Measurements from ENCODE around the gene MCC. TPM values are rescaled to one million over a fixed set of nuclear protein-coding genes. Genes with fewer than 3 reads are reported as not detected.

MCC gene
- total and polyA plus RNA-seq, 2 donors (not counting 1 experiment from before 2014, with no cell fraction given): 0.09 to 0.32 TPM

GRCh38 chr5:113354055-113354454, 134.2 kb downstream of the MCC start:
- ATAC-seq (ENCODE audit: low read depth): no peak
- POLR2A ChIA-PET: no interaction called here

GRCh38 chr5:113347572-113347971, 140.7 kb downstream of the MCC start:
- Mint-ChIP-seq H3K4me1 (no peaks in the 10 kb centered on the region), H3K4me3 (no peak overlapping the region), H3K27ac (no peak overlapping the region), H3K27me3 (peaks cover 41% of the 10 kb centered on the region), H3K9me3 (ENCODE audit: insufficient read depth) (no peaks in the 10 kb centered on the region)
- Histone ChIP-seq H3K4me2 (replicated peaks; ENCODE audit: low read depth, low read length, poor library complexity, severe bottlenecking) (no peak overlapping the region), H2AFZ (ENCODE audit: insufficient read depth, low read depth, low read length, poor library complexity, severe bottlenecking) (no peak overlapping the region), H3K9ac (ENCODE audit: low read length) (no peak overlapping the region), H4K20me1 (ENCODE audit: control insufficient read depth, insufficient read depth, low read length, poor library complexity, severe bottlenecking) (no peaks in the 10 kb centered on the region), H3K27ac (ENCODE audit: low read length in 2 of 2) (no peak overlapping the region), H3K79me2 (ENCODE audit: control insufficient read depth, insufficient read depth, low read length) (no peaks in the 10 kb centered on the region), H3K4me3 (ENCODE audit: control extremely low read depth in 1 of 5, extremely low read depth in 1 of 5, insufficient read depth in 1 of 5, low read depth in 2 of 5, low read length in 4 of 5) (no peak overlapping the region), H3K4me1 (ENCODE audit: control insufficient read depth in 2 of 2, insufficient read depth in 2 of 2, low read length in 2 of 2) (no peaks in the 10 kb centered on the region), H3K36me3 (replicated peaks in 1 of 2; ENCODE audit: control extremely low read depth in 1 of 2, control insufficient read depth in 1 of 2, extremely low read depth in 1 of 2, insufficient read depth in 2 of 2, low read length in 1 of 2) (no peaks in the 10 kb centered on the region), H3K27me3 (replicated peaks in 1 of 4; ENCODE audit: control extremely low read depth in 1 of 4, control insufficient read depth in 3 of 4, insufficient read depth in 4 of 4, low read length in 3 of 4) (peaks cover 0 to 10% (median 2%) of the 10 kb centered on the region in 4 experiments), H3K9me3 (ENCODE audit: control extremely low read depth in 1 of 3, control insufficient read depth in 2 of 3, insufficient read depth in 1 of 3, low read length in 2 of 3) (peaks cover 0 to 3% (median 0%) of the 10 kb centered on the region in 3 donors)
- no peak for ATAC-seq (ENCODE audit: low read depth)
- ChIA-PET CTCF (no interaction called here), POLR2A (no interaction called here)
- DNase-seq: no peak
- TF ChIP-seq EZH2 (IDR thresholded peaks at IDR 0.05; ENCODE audit: borderline replicate concordance, insufficient read depth, low read depth, low read length, poor library complexity, severe bottlenecking) (no peak), CTCF (IDR thresholded peaks at IDR 0.05) (no peak)
- intact Hi-C loops (cut with micrococcal nuclease): no loop called here
- no CpG with 5 or more reads among the region's 1 CpG for WGBS (ENCODE audit: insufficient coverage)

More at GRCh38 chr5:113354055-113354454, 134.2 kb downstream of the MCC start:
- Mint-ChIP-seq H3K27me3 (peaks cover 9% of the 10 kb centered on the region), H3K4me3 (no peak overlapping the region), H3K9me3 (ENCODE audit: insufficient read depth) (no peaks in the 10 kb centered on the region), H3K4me1 (no peaks in the 10 kb centered on the region), H3K27ac (no peak overlapping the region)
- intact Hi-C loops (cut with micrococcal nuclease): no loop called here
- Histone ChIP-seq H3K4me2 (replicated peaks; ENCODE audit: low read depth, low read length, poor library complexity, severe bottlenecking) (no peak overlapping the region), H3K4me1 (ENCODE audit: control insufficient read depth in 2 of 2, insufficient read depth in 2 of 2, low read length in 2 of 2) (no peaks in the 10 kb centered on the region), H2AFZ (ENCODE audit: insufficient read depth, low read depth, low read length, poor library complexity, severe bottlenecking) (no peak overlapping the region), H3K27ac (ENCODE audit: low read length in 2 of 2) (no peak overlapping the region), H3K4me3 (ENCODE audit: control extremely low read depth in 1 of 5, extremely low read depth in 1 of 5, insufficient read depth in 1 of 5, low read depth in 2 of 5, low read length in 4 of 5) (no peak overlapping the region), H3K9me3 (ENCODE audit: control extremely low read depth in 1 of 3, control insufficient read depth in 2 of 3, insufficient read depth in 1 of 3, low read length in 2 of 3) (no peaks in the 10 kb centered on the region), H3K27me3 (replicated peaks in 1 of 4; ENCODE audit: control extremely low read depth in 1 of 4, control insufficient read depth in 3 of 4, insufficient read depth in 4 of 4, low read length in 3 of 4) (peaks cover 0 to 4% (median 0%) of the 10 kb centered on the region in 4 experiments), H3K79me2 (ENCODE audit: control insufficient read depth, insufficient read depth, low read length) (no peaks in the 10 kb centered on the region), H3K36me3 (replicated peaks in 1 of 2; ENCODE audit: control extremely low read depth in 1 of 2, control insufficient read depth in 1 of 2, extremely low read depth in 1 of 2, insufficient read depth in 2 of 2, low read length in 1 of 2) (no peaks in the 10 kb centered on the region), H4K20me1 (ENCODE audit: control insufficient read depth, insufficient read depth, low read length, poor library complexity, severe bottlenecking) (no peaks in the 10 kb centered on the region), H3K9ac (ENCODE audit: low read length) (no peak overlapping the region)
- no peak for TF ChIP-seq EZH2 (IDR thresholded peaks at IDR 0.05; ENCODE audit: borderline replicate concordance, insufficient read depth, low read depth, low read length, poor library complexity, severe bottlenecking)
- no peak for TF ChIP-seq CTCF (IDR thresholded peaks at IDR 0.05)
- CTCF ChIA-PET: no interaction called here
- no CpG with 5 or more reads among the region's 1 CpG for WGBS (ENCODE audit: insufficient coverage)
- DNase-seq: no peak

Data from B cell (primary cell).